HG02884 (cell line): ENCODE measurements around the gene LMAN2L.

ENCODE experiments used
- ATAC-seq: cut with Tn5 transposase; IDR thresholded peaks from one replicate; pipeline ENCODE4 v1.9.1; 2021; ENCODE audit warnings: mild to moderate bottlenecking, moderate library complexity; ENCODE audit not compliant: unreplicated experiment

Gene LMAN2L

GRCh38 chr2:96739633-96740428, at the start of gene LMAN2L:
Gene LMAN2L, minus strand, starts transcription at chr2:96740064. Its CDS starts 24 bp downstream, at chr2:96740040.
- ATAC-seq = peak; percentile 99

GRCh38 chr2:96789245-96789617, 49.4 kb upstream of the LMAN2L start:
- ATAC-seq = no peak

GRCh38 chr2:96788442-96789244, 48.8 kb upstream of the LMAN2L start:
- ATAC-seq = no peak

- ATAC-seq = no peak
Measured at GRCh38 chr2:96787411-96787810, 47.5 kb upstream of the LMAN2L start.

- no peak for ATAC-seq
Measured at GRCh38 chr2:96783388-96783787, 43.5 kb upstream of the LMAN2L start.

- ATAC-seq = no peak
Measured at GRCh38 chr2:96775160-96775559, 35.3 kb upstream of the LMAN2L start.

- ATAC-seq = no peak
Measured at GRCh38 chr2:96773922-96774321, 34.1 kb upstream of the LMAN2L start.

- peak; percentile 40 for ATAC-seq
Measured at GRCh38 chr2:96772903-96773671, 33.2 kb upstream of the LMAN2L start.

GRCh38 chr2:96771796-96772618, 32.1 kb upstream of the LMAN2L start:
- no peak for ATAC-seq

- ATAC-seq = no peak
Measured at GRCh38 chr2:96770442-96771202, 30.8 kb upstream of the LMAN2L start.

- no peak for ATAC-seq
Measured at GRCh38 chr2:96769814-96770213, 29.9 kb upstream of the LMAN2L start.

- ATAC-seq = no peak
Measured at GRCh38 chr2:96768083-96768561, 28.3 kb upstream of the LMAN2L start.

- ATAC-seq = no peak
Measured at GRCh38 chr2:96767135-96767871, 27.4 kb upstream of the LMAN2L start.

GRCh38 chr2:96764253-96764637, 24.4 kb upstream of the LMAN2L start:
- ATAC-seq = no peak

- no peak for ATAC-seq
Measured at GRCh38 chr2:96763511-96764252, 23.8 kb upstream of the LMAN2L start.

- ATAC-seq = no peak
Measured at GRCh38 chr2:96762529-96763311, 22.9 kb upstream of the LMAN2L start.
